Subcutaneous adipose tissue (tissue), 4 donors: Measurements from ENCODE around the gene RECK. TPM values are rescaled to one million over a fixed set of nuclear protein-coding genes. Genes with fewer than 3 reads are reported as not detected.

Source experiments
- total RNA-seq, 4 donors: library from RNA; depleted of rRNA; stranded (reverse); fragments of >200 nt; gene quantifications; one replicate each; pipeline ENCODE4 v1.1.0, GENCODE V29; 2016
- TF ChIP-seq, protein P1 (sequence below): fragments of 450-650 bp; IDR thresholded peaks from one replicate; pipeline ENCODE4 v1.5.1; 2016; ENCODE audit warnings: low read depth, mild to moderate bottlenecking, control low read depth, antibody characterized with exemption, moderate library complexity

Gene RECK
- total RNA-seq, 4 donors from 2014 or later, result 17.0 to 28.0 (median 21.2) TPM

DNA sequence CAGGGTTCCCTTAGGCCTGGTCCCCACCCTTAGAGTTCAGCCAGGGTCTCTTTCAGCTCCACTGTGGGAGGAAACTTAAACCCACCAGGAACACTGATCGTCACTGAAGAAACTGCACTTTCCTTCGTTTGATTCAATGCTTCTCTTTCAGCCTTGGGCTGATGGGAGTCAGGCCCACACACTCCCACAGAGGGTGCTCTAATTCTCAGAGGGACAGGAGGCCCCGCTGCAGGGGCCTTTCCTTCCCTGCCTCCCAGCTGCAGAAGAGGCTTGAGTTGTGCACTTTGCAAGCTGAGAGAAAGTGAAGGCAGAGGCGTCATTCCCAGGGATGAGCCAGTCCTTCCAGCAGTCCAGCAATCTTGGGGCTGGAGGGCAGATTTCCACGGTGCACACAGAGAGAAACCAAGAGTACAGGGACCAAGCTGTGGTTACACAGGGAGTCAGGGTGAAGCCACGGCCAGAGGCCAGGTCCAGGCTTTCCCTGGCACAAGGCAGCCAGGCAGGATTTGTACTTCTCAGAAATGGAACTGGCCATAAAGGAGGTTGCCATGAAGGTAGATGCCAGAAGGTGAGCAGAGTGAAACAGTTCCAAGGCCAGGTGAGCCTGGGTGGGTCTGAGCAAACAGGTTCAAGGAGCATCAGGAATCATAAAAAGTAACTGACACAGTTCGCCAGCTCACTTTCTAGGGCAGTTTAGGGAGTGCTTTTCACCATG lies 89.5 kb downstream of the RECK start:
- TF ChIP-seq, protein P1, sequence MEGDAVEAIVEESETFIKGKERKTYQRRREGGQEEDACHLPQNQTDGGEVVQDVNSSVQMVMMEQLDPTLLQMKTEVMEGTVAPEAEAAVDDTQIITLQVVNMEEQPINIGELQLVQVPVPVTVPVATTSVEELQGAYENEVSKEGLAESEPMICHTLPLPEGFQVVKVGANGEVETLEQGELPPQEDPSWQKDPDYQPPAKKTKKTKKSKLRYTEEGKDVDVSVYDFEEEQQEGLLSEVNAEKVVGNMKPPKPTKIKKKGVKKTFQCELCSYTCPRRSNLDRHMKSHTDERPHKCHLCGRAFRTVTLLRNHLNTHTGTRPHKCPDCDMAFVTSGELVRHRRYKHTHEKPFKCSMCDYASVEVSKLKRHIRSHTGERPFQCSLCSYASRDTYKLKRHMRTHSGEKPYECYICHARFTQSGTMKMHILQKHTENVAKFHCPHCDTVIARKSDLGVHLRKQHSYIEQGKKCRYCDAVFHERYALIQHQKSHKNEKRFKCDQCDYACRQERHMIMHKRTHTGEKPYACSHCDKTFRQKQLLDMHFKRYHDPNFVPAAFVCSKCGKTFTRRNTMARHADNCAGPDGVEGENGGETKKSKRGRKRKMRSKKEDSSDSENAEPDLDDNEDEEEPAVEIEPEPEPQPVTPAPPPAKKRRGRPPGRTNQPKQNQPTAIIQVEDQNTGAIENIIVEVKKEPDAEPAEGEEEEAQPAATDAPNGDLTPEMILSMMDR, result no peak

DNA sequence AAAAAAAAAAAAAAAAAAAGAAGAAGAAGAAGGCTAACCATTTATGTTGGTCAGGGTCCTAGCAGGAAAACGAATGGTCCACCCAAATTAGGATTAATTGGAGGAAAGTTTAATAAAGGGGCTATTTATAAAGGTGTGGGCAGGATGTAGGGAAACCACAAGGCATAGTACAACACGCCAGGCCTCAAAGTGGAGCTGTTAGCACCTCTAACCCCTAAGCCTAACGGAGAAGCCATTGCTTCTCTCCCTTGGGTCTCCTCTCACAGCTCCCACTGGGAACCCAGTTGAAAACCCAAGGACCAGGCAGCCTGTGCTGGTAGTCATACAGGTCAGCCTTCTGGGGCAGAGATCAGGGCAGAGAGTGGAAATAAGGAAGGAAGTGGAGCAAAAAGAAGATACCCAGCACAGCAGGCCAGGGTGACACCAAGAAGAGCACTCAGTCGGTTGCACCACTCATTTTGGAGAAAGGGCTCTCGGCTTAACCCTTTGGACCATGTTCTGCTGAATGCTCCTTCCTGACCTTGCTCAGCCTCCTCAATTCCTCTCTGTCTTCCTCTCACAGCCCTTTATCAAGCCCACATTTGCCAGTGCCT lies 91.0 kb downstream of the RECK start:
- TF ChIP-seq, protein P1, result no peak

DNA sequence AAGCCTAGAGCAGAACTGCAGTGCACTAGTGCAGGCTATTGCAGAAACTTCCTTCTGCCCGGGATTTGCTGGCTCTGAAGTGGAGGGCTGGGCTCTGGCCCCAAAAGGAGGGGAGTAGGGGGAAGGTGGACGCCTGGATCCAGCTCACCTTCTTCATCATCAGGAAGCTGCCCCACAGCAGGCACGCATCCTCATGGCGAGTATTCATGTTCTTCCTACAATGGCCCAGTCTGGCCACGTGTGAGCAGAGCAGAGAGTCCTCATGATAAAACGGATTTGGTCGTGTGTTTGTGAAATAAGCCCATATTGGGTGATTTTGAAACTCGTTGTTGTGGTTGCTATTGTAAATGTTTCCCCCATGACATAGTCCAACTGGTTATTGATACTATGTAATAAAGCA lies 91.6 kb downstream of the RECK start:
- TF ChIP-seq, protein P1, result no peak

DNA sequence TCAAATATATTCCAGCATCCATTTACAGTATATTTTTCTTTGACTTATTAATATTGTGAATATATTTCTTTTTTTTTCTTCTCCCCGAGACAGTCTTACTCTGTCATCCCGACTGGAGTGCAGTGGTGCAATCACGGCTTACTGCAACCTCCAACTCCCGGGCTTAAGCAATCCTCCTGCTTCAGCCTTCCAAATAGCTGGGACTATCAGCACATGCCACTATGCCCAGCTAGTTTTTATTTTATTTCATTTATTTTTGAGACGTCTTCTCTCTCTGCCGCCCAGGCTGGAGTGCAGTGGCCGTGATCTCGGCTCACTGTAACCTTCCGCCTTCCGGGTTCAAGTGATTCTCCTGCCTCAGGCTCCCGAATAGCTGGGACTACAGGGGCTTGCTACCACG lies 92.4 kb downstream of the RECK start:
- TF ChIP-seq, protein P1, result no peak

DNA sequence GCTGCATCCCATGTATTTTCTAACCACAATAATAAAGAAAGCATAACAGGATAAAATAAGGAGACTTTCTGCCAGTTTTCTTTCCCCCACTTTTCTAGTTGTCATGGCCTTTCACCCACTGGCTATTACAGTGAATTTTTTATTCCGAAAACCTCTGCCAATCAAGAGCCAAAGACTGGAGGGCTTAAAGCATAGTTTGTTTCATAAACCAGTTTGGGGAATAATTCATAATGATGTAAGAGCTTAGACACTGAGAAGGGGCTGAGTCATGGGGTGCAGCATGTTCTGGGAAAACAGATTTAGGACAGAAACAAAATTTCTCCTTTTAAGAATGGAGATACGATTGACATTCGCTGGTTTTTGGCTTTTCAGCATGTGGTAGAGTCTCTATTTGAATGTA lies 95.4 kb downstream of the RECK start:
- TF ChIP-seq, protein P1, result no peak

DNA sequence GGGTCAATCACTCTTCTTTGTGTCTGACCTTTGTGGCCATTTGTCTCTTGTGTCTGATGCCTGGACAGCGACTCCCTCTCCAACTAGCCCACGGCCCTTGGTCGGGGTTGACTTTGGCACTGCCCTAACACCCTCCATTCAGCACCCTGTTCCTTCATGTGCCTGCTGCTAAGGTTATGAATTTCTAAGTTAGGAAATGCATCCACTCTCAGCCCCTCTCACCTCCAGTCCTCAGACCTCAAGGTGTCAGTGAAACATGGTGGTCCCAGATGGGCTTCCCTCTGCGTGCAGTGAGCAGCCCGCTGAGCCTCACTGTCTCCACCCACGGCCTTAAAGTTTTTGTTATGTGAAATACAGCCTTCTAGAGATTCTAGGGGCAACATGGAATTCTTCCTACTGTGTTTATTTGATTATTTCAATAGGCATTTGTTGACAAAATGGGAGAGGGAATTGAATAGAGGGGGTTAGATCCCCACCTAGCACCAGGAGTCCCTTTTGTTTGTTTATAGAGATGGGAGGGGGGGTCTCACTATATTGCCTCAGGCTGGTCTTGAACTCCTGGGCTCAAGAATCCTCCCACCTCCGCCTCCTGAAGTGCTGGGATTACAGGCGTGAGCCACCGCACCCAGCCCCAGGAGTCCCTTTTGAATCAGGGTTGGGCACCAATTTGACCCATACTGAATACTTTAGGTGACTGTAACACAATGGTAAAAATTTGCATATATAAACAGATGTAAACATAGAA lies 98.2 kb downstream of the RECK start:
- TF ChIP-seq, protein P1, result no peak

DNA sequence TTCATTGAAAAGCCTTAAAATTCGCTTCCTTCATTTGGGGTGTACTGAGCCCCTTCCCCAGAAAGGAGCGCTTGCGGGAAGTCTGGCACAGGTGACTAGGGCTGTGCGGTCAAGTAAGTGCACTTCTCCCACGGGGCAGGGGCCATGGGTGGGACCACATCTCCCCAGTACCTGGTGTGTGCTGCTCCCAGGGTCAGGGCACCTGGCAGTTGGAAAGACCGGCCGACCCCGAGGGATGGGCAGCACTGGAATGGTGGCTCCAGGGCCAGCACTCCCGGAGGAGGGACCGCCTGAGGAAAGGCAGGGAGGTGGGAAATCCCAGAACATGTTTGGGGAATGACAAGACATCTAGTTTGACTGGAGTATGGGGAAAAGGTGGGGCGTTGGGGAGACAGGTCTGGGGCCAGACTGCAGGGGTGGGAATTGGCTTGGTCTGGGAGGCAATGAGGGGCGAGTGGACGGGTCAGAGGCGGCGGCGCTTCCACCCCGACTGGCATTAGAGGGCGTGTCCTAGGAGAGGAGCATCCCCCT lies 99.1 kb downstream of the RECK start:
- TF ChIP-seq, protein P1, result no peak
